GM12892 (cell line): ENCODE results near the gene DCLK2.
"Not testable (repeated sequence)": the region's sequence is repeated elsewhere in the genome, so short reads cannot be mapped to it uniquely, and the experiment has no call there.

Source experiments
- DNase-seq: peaks from one replicate; pipeline ENCODE4 v3.0.0; 2011; ENCODE audit not compliant: insufficient read length
- FAIRE-seq: peaks from 2 replicates; lab custom pipeline; 2011; peaks lifted over from hg19 to GRCh38; lab: Jason Lieb, UNC
- POLR2A ChIP-seq: IDR thresholded peaks from 2 replicates; pipeline ENCODE4 v1.6.1; 2011; ENCODE audit warnings: low read depth, low read length, control low read depth
- POLR2AphosphoS5 ChIP-seq: IDR thresholded peaks from 2 replicates; pipeline ENCODE4 v1.6.1; 2011; ENCODE audit warnings: low read depth, low read length, control low read depth
- TAF1 ChIP-seq: IDR thresholded peaks from 2 replicates; pipeline ENCODE4 v1.6.1; 2011; ENCODE audit warnings: low read depth, mild to moderate bottlenecking, control low read depth, low read length, borderline replicate concordance

The DCLK2 gene

GRCh38 chr4:150142831-150143230 lies 64.6 kb downstream of the DCLK2 start:
- DNase-seq (no peak), FAIRE-seq (no peak)
- TF ChIP-seq POLR2A (no peak), TAF1 (no peak), POLR2AphosphoS5 (no peak)

GRCh38 chr4:150145090-150145945 lies 67.1 kb downstream of the DCLK2 start:
- TF ChIP-seq POLR2AphosphoS5 (no peak), POLR2A (no peak), TAF1 (no peak)
- DNase-seq = no peak
- FAIRE-seq = no peak

- TF ChIP-seq POLR2A (no peak), POLR2AphosphoS5 (no peak), TAF1 (no peak)
- DNase-seq (no peak), FAIRE-seq (no peak)
Observed at GRCh38 chr4:150145946-150146340, 67.7 kb downstream of the DCLK2 start.

DNA sequence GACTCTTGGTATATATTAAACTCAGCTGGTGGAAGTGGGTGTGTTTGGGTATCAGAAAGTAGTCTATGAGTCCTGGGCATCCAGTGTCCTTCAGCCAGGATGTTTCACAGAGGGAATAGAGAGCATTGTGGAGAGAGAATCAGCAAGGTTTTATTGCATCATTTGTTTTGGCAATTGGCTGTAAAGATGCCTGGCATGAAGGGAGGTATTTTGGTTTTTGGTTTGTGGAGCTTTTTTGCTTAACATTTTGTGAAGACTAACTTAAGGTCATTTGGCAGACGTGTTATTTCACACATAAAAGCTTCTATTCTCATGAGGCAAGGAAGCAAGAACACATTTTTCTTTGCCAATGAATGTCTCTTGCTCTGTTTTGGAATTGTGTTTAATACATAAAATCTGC lies 71.1 kb downstream of the DCLK2 start:
- FAIRE-seq = no peak
- no peak for TF ChIP-seq POLR2AphosphoS5
- DNase-seq = no peak

DNA sequence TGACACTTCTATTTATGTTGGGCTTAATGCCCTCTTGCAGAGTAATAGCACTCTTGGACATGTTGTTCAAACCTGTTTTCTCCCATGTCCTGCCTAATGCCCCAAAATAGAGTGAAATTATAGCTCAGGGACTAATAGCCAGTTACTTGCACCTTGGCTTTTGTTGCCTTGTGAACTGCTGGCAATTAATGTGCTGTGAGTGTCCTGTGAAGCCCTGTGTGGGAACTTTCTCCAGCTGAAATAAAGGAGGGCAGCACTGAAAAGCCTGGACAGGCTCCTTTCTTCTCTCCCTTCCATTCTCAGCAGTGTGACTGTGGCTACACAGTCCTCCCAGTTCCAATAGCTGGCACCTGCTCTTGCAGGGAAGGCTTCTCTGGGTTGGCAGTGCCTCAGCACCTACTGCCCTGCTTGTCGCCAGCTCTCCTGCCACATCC lies 72.4 kb downstream of the DCLK2 start:
- no peak for FAIRE-seq
- TF ChIP-seq TAF1 = no peak
- no peak for DNase-seq

DNA sequence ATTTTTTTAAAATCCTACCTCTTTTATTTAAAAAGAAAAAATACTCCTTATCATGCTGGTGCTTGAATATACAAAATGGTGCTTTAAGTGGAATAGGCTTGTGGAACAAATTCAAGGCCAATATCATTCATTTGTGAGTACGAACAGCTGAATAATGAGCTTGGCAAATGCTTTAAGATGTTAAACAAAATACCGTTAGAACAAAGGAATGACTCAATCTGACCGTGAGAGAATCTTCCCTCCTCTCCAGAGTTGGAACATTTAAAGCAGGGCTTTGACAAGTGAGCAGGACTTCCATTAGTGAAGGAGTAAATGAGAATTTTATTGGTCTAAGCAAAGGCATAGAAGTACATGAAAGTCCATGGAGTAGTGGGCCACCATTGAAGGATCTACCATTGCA lies 74.5 kb downstream of the DCLK2 start:
- DNase-seq = no peak
- FAIRE-seq = no peak
- TF ChIP-seq POLR2A = no peak
- TF ChIP-seq POLR2AphosphoS5 = no peak
- no peak for TF ChIP-seq TAF1

DNA sequence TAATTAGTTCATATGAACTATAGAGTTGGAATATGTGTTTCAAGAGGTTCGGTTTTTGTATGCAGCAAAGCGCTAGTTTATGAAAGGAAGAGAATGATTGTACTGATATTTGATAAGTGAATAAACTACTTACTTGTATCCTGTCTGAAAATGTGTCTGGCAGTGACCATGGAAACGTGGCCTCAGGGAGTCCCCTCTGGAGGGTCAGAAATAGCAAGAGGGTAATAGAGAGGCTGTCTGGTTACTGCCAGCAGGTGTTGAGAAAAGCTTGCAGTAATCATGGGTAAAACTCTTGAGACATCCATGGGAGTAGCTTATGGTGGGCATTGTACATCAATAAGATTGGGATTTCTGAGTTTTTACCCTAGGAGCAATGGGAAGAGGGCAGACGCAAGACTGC lies 77.1 kb downstream of the DCLK2 start:
- FAIRE-seq (no peak), DNase-seq (no peak)
- no peak for TF ChIP-seq TAF1
- TF ChIP-seq POLR2AphosphoS5 = no peak
- TF ChIP-seq POLR2A = no peak

DNA sequence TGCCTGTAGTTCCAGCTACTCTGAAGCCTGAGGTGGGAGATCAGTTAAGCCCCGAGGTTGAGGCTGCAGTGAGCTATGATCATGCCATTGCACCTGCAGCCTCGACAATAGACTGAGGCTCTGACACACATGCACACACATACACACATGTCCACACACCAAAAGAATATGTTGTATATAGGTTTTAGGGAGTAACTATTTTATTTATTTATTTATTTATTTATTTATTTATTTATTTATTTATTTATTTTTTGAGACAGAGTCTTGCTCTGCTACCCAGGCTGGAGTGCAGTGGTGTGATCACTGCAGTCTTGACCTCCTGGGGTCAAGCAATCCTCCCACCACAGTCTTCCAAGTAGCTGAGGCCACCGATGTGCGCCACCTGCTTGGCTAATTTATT lies 78.3 kb downstream of the DCLK2 start:
- DNase-seq (no peak), FAIRE-seq (no peak)
- TF ChIP-seq TAF1 (no peak), POLR2AphosphoS5 (no peak), POLR2A (no peak)

- no peak for DNase-seq
- TF ChIP-seq TAF1 = no peak
- no peak for TF ChIP-seq POLR2A
- TF ChIP-seq POLR2AphosphoS5 = no peak
- FAIRE-seq = no peak
Observed at GRCh38 chr4:150158041-150158440, 79.8 kb downstream of the DCLK2 start.

DNA sequence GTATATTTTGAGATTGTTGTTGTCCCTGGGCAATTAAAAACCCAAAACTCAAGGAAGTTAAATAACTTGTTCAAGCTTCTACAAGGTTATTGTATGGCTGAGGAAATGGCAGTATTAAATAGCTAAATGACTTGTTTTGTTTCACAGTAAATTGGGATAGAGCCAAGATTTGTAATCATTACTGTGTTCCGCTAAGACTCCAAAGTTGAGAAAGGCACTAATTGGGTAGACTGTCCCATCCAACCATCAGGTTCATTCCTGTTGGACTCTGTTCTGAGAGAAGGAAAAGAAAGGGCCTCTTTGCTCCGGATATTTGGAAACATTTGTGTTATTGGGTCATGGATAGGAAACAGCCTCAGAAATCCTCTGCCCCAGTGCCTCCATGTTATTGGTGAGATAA lies 82.2 kb downstream of the DCLK2 start:
- FAIRE-seq = no peak
- DNase-seq = no peak
- TF ChIP-seq POLR2A = no peak
- TF ChIP-seq TAF1 = no peak
- TF ChIP-seq POLR2AphosphoS5 = no peak

DNA sequence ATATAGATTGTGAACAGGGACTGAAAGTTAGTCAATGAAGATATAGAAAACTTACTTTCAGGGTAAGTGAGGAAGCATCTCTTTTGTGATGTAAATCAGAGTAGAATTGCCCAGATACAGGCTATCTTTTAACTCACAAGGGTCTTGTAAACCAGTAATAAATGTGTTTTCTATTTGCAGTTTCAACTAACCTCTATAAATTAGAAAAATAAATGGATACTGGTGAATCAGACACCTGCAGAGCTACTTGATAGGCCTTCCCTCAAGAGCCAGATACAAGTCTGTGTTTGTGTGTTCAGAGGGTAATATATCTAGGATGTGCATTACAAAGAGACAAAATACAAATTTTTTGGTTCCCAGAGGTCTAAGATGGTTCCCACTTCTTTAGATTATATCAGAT lies 82.9 kb downstream of the DCLK2 start:
- TF ChIP-seq POLR2AphosphoS5 = no peak
- no peak for TF ChIP-seq TAF1
- TF ChIP-seq POLR2A = no peak
- no peak for DNase-seq
- no peak for FAIRE-seq

GRCh38 chr4:150162020-150162419 lies 83.8 kb downstream of the DCLK2 start:
- not testable (repeated sequence) for FAIRE-seq, DNase-seq

- DNase-seq (no peak), FAIRE-seq (no peak)
- no peak for TF ChIP-seq TAF1
- TF ChIP-seq POLR2A = no peak
- TF ChIP-seq POLR2AphosphoS5 = no peak
Observed at GRCh38 chr4:150164055-150164454, 85.8 kb downstream of the DCLK2 start.
